Loucy (cell line): ENCODE measurements around the gene THRAP3.

Experiments used
- H2AFZ ChIP-seq: fragments of 200-600 bp; sonication (generic); 2 replicates; pipeline ENCODE4 v1.6.0; 2016; ENCODE audit warnings: antibody characterized with exemption, mild to moderate bottlenecking, low read length, moderate library complexity
- H3F3A ChIP-seq: fragments of 200-600 bp; 2 replicates; pipeline ENCODE4 v1.6.0; 2016; ENCODE audit warnings: antibody characterized with exemption, low read depth, mild to moderate bottlenecking
- H3K27me3 ChIP-seq: fragments of 200-600 bp; sonication (generic); 2 replicates; pipeline ENCODE4 v1.6.1; 2014; ENCODE audit warnings: low read length, mild to moderate bottlenecking; ENCODE audit not compliant: insufficient read depth, poor library complexity, severe bottlenecking
- H3K36me3 ChIP-seq: fragments of 200-600 bp; sonication (generic); 2 replicates; pipeline ENCODE4 v1.6.1; 2016; ENCODE audit warnings: low read length; ENCODE audit not compliant: insufficient read depth
- H3K4me1 ChIP-seq: fragments of 200-600 bp; sonication (generic); 2 replicates; pipeline ENCODE4 v1.5.1; 2014; ENCODE audit warnings: low read length, mild to moderate bottlenecking; ENCODE audit not compliant: insufficient read depth, poor library complexity, severe bottlenecking
- H3K4me2 ChIP-seq: fragments of 200-600 bp; sonication (generic); 2 replicates; pipeline ENCODE4 v1.6.0; 2014; ENCODE audit warnings: antibody characterized with exemption, low read length, low read depth, mild to moderate bottlenecking; ENCODE audit not compliant: poor library complexity, severe bottlenecking
- H3K4me3 ChIP-seq: fragments of 200-600 bp; sonication (generic); 2 replicates; pipeline ENCODE4 v1.5.1; 2014; ENCODE audit warnings: low read length, mild to moderate bottlenecking, mixed read lengths; ENCODE audit not compliant: poor library complexity, severe bottlenecking
- H3K79me2 ChIP-seq: fragments of 200-600 bp; sonication (generic); 2 replicates; pipeline ENCODE4 v1.6.1; 2014; ENCODE audit warnings: low read length; ENCODE audit not compliant: insufficient read depth
- H3K9ac ChIP-seq: fragments of 200-600 bp; sonication (generic); 2 replicates; pipeline ENCODE4 v1.6.0; 2014; ENCODE audit warnings: mild to moderate bottlenecking, low read depth, low read length, moderate library complexity; ENCODE audit not compliant: poor library complexity, severe bottlenecking
- H3K9me2 ChIP-seq: fragments of 200-600 bp; sonication (generic); replicated peaks from 2 replicates; pipeline ENCODE4 v1.6.1; 2016; ENCODE audit warnings: low read depth, low read length, mixed read lengths
- H3K9me3 ChIP-seq: fragments of 200-600 bp; sonication (generic); 2 replicates; pipeline ENCODE4 v1.6.1; 2014; ENCODE audit warnings: mild to moderate bottlenecking, antibody characterized with exemption, low read length, low read depth; ENCODE audit not compliant: insufficient read depth
- H4K20me1 ChIP-seq: fragments of 200-600 bp; sonication (generic); 2 replicates; pipeline ENCODE4 v1.6.0; 2014; ENCODE audit warnings: antibody characterized with exemption, low read length, mild to moderate bottlenecking; ENCODE audit not compliant: insufficient read depth, poor library complexity, severe bottlenecking
- CTCF ChIP-seq: fragments of 200-600 bp; sonication (generic); conservative IDR thresholded peaks from 2 replicates; pipeline ENCODE4 v1.5.1; 2014; ENCODE audit warnings: mild to moderate bottlenecking, antibody characterized with exemption, low read length
- EZH2phosphoT487 ChIP-seq: fragments of 200-600 bp; IDR thresholded peaks from 2 replicates; pipeline ENCODE4 v1.6.1; 2018; ENCODE audit warnings: antibody characterized with exemption, mild to moderate bottlenecking, moderate library complexity, borderline replicate concordance

The THRAP3 gene

GRCh38 chr1:36301220-36301619 lies 77.0 kb downstream of the THRAP3 start:
- Histone ChIP-seq H4K20me1 (no peaks in the 10 kb centered on the region), H3K79me2 (no peaks in the 10 kb centered on the region)

GRCh38 chr1:36303244-36303643 lies 79.0 kb downstream of the THRAP3 start:
- Histone ChIP-seq H3K36me3 (peaks cover 71% of the 10 kb centered on the region; the same call in 1 of the 2 replicates), H3F3A (no peaks in the 10 kb centered on the region), H3K79me2 (no peaks in the 10 kb centered on the region), H3K4me2 (no peak overlapping the region), H4K20me1 (no peaks in the 10 kb centered on the region), H3K9ac (no peak overlapping the region), H3K9me2 (no peaks in the 10 kb centered on the region), H3K27me3 (no peaks in the 10 kb centered on the region), H3K4me1 (no peaks in the 10 kb centered on the region), H2AFZ (no peak overlapping the region), H3K9me3 (no peaks in the 10 kb centered on the region), H3K4me3 (no peak overlapping the region)
- TF ChIP-seq CTCF (no peak), EZH2phosphoT487 (no peak)

More at GRCh38 chr1:36301220-36301619, 77.0 kb downstream of the THRAP3 start:
- H3K9me2 ChIP-seq = no peaks in the 10 kb centered on the region
- no peak overlapping the region for H2AFZ ChIP-seq
- no peak overlapping the region for H3K4me2 ChIP-seq
- H3K9ac ChIP-seq = no peak overlapping the region
- H3K4me3 ChIP-seq = no peak overlapping the region
- H3K9me3 ChIP-seq = no peaks in the 10 kb centered on the region
- no peak for TF ChIP-seq CTCF
- no peak for TF ChIP-seq EZH2phosphoT487
- H3K4me1 ChIP-seq = no peaks in the 10 kb centered on the region
- no peaks in the 10 kb centered on the region for H3F3A ChIP-seq
- peaks cover 90% of the 10 kb centered on the region; the same call in 1 of the 2 replicates for H3K36me3 ChIP-seq
- no peaks in the 10 kb centered on the region for H3K27me3 ChIP-seq

- Histone ChIP-seq H3F3A (no peaks in the 10 kb centered on the region), H3K9me2 (no peaks in the 10 kb centered on the region), H3K4me2 (no peak overlapping the region), H3K36me3 (peaks cover 65% of the 10 kb centered on the region; the same call in 1 of the 2 replicates), H3K79me2 (no peaks in the 10 kb centered on the region), H4K20me1 (no peaks in the 10 kb centered on the region), H3K4me1 (no peaks in the 10 kb centered on the region), H3K9me3 (no peaks in the 10 kb centered on the region), H3K4me3 (no peak overlapping the region), H2AFZ (no peak overlapping the region), H3K9ac (no peak overlapping the region), H3K27me3 (no peaks in the 10 kb centered on the region)
- TF ChIP-seq EZH2phosphoT487 (no peak), CTCF (no peak)
Measured at GRCh38 chr1:36303650-36304360, 79.6 kb downstream of the THRAP3 start.
